NCI-H510A (cell line): ENCODE measurements around the gene LAMB1.
"Not testable (repeated sequence)": the region's sequence is repeated elsewhere in the genome, so short reads cannot be mapped to it uniquely, and the experiment has no call there.

Source experiments
- DNase-seq: peaks from one replicate; lab custom pipeline; 2025; lab: John Stamatoyannopoulos, UW

LAMB1 gene

DNA sequence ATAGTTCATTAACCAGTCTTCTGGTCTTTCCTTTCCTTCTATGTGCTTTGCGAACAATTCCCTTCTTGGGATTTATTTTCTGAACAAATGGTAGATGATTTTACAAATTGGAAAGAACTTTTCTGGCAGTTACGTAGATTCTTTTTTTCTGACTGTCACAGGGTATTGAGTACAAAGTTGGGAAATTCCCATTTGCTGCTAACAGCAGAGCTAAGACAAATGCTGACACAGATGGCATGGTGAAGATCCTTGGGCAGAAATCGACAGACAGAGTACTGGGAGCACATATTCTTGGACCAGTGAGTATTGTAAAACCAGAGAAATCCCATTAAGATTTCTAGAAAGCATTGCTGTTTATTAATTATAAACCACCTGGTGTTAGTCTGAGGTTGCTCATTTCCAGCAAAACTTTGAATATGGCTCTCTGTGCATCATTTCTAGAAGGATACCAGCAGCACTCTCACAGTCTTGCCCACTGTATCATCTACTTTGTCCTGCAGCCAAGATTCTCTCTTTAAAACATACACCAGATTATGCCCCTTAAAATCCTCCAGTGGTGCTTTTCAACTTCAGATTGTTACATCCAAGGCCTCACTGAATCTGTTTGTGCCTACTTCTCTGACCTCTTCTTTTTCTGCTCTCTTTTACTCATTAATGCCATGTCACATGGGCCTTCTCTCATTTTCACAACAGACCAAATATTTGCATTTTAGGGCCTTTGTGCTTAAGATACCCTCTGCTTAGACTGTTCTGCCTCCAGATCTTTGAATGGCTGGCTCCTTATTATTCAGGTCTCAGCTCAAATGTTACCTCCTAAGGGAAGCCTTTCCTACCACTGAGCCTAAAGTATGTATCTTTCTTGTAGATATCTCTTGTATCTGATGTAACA is 85.0 kb downstream of the LAMB1 start:
- no peak for DNase-seq

DNA sequence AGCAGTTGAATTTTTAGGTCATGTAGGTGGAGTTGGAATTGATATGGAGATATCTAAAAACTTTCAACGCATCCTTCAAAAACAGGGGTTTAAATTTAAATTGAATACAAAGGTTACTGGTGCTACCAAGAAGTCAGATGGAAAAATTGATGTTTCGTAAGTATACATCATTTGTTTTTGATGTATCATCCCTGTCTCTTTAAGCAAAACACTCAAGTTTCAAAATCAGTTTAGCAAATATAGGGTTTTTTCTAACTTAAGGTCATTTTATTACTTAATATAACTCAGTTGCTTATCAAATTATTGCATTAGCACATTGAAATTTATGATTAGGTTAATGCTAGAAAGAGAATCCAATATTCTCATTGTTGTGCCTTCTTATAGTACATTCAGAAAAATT is 87.4 kb downstream of the LAMB1 start:
- no peak for DNase-seq

DNA sequence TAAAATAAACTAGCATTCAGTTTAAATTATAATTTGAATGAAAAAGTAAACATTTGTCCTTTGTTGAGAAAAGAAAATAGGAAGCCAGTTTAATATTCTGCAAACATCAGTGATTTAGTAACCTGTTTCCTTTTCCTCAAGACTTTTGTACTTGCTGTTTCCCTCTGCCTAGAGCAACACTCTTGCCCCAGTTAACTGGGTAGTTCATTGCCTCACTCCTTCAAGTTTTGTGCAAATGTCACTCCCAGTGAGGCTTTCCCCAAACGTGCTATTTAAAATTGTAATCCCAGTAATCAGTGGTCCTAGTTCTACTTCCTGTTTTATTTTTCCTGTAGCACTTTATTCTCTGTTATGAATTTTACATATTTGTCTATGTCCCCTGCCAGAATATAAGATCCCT is 88.1 kb downstream of the LAMB1 start:
- DNase-seq, result no peak

DNA sequence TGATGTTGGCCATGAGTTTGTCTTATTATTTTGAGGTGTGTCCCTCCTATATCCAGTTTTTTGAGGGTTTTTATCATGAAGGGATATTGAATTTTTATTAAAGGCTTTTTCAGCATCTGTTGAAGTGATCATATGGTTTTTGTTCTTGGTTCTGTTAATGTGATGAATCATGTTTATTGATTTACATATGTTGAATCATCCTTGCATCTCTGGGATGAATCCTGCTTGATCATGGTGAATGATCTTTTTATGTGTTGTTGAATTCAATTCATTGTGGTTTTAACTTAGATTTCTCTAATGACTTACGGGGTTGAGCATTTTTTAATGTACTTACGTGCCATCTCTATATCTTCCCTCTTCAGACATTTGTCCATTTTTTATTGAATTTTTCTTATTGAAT is 89.1 kb downstream of the LAMB1 start:
- DNase-seq, result no peak

DNA sequence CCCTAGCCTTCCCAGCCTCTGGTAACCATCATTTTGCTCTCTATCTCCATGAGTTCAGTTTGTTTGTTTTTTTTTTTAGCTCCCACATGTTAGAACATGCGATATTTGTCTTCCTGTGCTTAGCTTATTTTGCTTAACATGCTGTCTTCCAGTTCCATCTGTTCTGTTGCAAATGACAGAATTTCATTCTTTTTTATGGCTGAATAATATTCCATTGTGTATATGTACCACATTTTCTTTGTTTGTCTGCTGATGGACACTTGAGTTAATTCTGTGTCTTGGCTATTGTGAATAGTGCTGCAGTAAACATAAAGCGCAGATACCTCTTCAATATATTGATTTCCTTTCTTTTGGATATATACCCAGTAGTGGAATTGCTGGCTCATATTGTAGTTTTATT is 91.0 kb downstream of the LAMB1 start:
- no peak for DNase-seq

DNA sequence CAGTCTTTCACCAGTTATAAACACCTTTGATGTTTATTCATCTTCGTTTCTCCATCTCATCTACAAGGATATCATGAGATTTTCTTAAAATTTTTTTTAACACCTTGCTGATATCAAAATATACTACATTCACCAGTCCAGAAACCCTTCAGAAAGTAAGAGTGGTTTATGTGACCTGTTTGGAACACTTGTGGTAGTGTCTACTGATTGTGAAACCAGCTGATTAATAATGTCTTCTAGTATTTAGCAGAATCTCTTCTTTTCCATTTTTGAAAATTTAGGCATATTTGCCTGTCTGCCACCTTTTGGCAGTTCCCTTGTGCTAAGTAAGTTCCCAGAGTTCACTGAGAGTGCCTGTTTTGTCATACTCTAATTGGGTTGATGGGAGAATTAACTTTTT is 93.5 kb downstream of the LAMB1 start:
- DNase-seq, result no peak

DNA sequence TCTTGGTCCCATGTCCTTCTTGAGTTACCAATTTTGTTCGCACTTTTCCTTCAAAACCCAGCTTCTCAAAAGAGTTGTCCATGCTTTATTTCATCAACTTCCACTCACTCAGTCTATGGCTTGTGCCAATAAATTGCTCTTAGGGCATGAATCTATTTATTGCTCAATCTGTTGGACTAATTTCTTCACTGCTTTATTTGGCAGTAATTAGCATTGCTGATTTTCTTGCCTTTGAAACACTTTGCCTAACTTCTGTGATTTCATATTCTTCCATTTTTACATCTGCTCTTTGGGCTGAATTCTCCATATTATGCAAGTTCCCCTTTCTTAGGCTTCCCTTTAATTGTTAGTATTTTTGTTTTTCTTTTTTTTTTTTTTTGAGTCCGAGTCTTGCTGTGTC is 95.2 kb downstream of the LAMB1 start:
- no peak for DNase-seq

DNA sequence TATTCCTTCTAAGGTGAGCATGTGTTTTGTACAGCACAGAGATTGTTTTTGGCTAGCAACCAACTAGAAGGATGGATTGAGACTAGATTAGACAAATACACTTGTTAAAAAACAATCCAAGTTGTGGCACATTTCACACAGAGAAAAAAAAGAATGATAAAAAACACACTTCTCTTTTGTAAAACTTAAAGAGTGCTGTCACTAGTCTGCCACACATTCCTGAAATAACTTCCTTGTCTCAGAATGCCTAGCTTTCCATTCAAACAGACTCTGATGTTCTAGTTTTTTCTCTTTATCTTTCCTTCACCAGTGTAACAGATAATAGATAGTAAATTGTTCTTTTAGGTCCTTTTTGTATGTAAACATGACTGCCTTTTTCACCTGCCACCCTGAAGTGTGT is 100.6 kb downstream of the LAMB1 start:
- DNase-seq, result no peak

DNA sequence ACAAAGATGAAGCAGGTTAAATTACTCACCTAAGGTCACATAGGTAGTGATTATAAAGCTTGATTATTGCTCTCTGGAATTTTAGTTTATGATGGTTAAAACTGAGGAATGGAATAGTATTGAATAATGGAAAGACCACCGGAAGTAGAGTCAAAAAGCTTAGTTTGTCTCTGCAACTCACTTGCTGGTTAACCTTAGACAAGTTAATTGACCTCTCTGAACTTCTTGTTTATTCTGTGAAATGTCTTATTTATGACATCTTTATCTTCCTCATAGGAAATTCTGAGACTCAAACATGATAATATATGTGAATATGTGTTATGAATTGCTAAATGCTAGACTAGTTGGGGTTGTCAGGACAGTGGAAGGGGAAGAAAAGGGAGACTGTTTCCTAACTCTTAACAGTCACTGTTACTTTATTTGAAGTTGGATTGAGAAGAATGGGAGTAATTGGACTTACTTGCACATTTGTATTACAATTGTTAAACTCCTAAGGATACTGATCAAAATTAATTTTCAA is 102.4 kb downstream of the LAMB1 start:
- no peak for DNase-seq

DNA sequence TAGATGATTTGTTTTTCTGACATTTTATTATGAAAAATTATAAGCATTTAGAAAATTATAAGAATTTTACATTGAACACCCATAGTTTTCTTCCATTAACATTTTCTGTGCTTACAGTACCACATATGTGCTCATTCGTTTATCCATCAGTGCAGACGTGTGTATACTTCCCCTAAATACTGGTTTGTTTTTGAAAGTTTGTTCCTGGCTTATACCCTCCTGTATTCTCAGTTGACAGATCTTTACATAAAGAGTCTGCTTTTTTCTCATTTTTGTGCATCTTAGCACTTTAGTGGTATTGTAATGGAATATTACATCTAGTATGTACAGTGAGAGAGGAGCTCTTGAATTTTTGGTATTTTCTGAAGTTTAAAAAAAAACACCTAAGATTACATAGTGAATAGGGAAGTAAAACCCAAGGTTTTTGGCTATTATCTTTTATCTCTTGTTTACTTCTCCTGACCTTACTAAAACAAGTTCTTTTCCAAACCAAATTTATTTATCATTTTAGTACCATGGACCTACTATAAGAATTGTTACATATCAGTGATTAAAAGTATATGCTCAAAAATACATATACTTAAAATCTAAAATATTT is 103.9 kb downstream of the LAMB1 start:
- DNase-seq, result no peak

DNA sequence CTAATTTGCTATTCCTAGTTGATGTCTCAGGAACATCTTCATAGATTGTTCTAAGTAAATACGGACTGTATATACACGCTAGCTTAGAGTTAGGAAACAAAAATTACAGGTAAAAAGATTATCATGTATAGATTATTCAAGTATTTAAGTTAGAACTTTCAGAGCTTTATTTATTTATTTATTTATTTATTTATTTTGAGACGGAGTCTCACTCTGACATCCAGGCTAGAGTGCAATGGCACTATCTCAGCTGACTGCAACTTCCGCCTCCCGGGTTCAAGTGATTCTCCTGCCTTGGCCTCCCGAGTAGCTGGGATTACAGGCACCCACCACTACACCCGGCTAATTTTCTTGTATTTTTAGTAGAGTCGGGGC is 110.6 kb downstream of the LAMB1 start:
- DNase-seq, result not testable (repeated sequence)

DNA sequence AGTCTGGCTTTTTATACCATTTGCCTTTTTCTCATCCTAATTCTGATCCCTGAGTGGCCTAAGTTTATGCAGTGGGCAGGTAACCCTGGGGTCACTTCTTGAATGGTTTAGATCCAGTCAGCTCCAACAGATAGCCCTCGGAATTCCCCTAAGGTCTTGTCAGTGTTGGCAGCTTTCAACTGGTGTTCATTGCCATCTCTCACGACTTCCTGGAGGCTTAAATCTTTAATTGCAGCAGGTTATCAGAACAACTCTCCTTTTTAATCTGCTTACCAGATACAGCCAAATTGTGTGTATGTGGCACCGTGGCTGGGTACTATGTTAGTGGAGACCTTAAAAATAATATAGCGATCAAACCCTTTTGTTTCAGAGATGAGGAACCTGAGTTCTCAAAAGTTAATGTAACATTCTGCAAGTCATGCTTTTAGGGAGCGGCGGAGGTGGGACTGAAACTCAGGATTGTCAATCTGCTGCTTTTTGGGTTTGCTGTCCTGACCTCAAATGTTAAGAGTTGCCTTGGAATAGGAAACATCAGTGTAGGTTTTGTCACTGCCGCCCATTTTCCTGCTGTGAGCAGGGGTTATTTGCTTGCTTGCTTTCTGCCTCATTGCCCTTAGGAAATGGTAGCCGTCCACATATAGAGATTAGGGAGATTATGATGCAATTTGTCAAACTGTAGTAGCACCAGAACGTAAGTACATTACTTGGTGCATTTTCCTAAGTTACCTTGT is 111.2 kb downstream of the LAMB1 start:
- DNase-seq, result no peak

DNA sequence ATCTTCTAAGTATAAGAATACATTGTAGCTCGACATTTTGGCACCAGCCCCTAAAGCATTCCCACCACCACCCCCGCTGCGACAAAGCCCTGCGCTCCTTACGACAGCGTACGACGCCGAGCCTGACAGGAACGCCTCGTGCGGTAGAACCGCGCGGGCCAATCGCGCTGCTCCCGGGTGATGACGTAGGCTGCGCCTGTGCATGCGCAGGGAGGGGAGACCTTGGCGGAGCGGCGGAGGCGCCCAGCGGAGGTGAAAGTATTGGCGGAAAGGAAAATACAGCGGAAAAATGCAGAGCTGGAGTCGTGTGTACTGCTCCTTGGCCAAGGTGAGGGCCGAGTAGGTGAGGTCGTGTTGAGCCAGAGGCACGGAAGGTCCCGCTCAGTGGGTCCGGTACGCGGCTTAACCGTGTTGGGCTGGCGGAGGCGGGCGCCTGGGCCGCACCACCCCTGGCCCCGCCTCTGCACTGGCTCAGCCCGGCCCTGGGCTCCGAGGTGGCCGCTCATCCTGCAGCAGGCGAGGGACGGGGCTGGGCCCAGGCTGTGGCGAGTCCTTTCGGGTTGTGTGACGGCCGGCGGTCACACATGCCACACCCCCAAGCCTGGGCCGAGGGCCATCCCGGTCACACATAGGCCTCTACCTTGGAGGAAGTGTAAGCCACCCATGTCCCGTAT is 111.9 kb downstream of the LAMB1 start, which contains the start of gene DLD:
Gene DLD (plus strand): TSS at position 222 of the 674 bp plus-strand sequence. CDS start 68 bp downstream, at position 290.
- DNase-seq, result peak; percentile 78

DNA sequence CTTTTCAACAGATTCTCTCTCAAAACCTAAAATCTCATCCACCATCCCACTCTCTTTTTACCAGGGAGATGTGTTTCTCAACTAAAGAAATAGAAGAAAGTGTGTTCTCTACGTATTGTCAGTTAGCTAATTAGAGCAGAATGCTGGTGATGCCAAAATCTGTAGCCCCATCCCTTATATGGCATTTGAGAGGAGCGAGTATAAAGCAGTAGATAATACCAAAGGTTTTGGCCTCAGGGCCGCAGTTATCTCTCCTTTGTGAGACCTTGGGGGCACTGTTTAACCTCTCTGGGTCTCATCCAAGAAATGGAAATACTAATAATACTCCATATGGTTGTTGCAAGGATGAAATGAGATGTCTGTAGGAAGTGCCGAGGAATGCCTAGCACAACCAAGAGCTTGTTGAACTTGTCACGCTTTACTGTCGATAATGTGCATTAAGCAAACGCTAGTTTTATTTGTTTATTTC is 112.4 kb downstream of the LAMB1 start:
- DNase-seq, result no peak

DNA sequence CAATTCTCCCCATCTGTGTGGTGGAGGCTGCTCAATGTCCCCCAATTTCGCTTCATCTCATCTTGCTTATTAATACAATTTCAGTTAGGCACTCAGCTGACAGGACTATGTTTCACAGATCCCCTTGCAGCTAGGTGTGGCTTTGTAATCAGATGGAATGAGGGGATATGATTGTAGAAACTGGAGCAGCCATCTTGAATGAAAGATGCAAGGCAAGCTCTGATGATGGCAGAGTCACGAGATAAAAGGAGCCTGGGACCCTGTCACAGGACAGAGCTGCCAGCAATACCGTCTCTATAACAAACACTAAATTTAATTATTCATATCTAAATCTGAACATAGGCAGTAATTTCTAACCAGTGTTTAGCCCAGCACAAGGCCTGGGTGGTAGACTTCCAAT is 113.0 kb downstream of the LAMB1 start:
- no peak for DNase-seq

DNA sequence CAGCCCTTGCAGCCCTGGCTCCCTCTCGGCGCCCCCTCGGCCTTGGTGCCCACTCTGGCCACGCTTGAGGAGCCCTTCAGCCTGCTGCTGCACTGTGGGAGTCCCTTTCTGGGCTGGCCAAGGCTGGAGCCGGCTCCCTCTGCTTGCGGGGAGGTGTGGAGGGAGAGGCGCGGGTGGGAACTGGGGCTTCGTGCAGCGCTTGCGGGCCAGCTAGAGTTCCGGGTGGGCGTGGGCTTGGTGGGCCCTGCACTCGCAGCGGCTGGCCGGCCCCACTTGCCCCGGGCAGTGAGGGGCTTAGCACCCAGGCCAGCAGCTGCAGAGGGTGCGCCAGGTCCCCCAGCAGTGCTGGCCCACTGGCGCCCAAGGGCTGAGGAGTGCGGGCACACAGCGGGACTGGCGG is 115.1 kb downstream of the LAMB1 start:
- DNase-seq, result not testable (repeated sequence)

DNA sequence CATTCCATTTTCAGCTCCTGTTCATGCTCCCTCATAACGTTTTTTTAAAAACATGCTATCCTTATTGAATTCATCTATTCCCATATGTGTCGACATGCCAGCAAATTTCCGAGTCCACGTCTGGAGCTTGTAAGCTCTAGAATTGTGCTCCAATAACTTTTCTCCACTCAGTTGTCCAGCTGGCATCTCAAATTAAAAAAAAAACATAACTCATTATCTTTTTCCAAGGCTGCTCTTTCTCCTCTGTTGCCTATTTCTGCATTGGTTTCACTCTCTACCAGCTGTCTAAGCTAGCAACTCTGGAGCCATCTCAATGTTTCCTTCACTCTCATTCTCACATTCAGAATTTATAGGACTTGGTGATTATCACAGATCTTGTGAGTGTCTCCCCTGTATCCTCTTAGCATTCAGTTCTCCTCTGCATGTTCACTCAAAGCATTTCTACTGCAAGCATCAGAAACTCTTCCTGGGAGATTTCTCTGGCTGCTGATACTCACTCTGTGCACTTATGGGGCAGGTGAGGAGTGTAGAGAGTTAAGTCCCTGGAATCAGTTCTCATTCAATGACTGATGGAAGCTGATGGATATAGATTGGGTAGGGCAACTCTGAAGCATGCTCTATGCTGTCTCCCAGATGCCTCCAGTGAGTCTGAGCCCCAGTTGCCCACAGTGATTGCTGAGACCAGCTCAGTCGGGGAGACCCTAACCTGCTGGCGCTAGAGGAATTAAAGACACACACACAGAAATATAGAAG is 118.7 kb downstream of the LAMB1 start:
- no peak for DNase-seq

DNA sequence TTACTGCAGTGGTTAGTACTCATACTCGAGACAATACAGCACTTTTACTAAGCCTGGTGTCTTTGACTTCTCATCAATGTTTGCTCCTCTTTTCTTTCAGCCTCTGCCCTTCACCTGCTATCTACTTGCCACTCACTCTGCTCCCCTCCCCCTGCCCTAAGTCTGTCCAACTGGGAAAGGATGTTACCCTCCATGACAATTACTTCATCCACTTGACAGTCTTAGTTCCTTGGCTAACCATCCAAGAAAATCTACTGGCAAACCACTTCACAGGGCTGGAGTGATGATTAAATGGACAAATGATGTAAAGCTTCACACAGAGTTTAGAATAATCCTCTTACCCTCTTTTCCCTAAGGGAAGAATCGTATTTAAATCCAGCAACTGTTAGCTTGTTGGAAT is 120.2 kb downstream of the LAMB1 start:
- no peak for DNase-seq

DNA sequence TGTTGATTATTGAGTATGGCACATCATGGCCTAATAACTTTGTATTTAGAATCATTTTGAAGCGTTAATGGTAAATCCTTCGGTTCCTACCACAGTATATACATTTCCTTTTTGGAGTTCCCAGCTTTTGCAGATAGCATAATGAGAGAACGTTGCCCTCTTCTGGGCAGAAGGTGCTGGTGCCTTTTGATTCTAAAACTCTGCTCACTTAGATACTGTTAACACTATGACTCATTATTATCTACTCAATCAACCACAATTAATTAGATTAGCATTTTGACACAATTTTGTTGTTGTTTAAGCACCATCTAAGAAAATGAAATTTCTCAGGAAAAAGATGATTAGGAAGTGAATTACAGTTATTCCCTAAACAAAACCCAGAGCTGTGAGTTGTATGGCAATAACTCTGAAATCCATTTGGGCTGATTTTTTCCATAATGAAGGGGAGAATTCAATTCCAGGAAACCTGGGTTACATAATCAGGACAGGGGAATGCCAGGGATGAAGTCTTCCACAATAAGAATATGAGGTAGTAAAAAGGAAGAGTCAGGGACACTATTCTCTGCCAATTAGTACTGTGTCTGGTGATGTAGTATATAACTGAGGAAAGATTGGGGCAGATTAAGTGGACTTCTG is 123.4 kb downstream of the LAMB1 start:
- no peak for DNase-seq

DNA sequence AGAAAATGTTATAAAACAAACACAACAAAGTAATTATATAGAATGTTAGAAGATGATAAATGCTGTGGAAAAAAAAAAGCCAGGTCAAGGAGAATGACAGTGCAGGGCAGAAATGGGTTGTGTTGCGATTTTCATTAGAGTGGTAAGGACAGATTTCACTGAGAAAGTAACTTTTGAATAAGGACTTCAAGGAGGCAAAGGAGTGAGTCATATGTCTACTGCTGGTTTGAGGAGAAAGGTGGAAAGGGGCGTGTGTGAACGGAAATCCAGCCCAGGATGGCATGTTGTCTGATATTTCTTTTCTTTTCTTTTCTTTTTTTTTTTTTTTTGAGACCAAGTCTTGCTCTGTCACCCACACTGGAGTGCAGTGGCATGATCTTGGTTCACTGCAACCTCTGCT is 124.3 kb downstream of the LAMB1 start:
- no peak for DNase-seq
